HG03575 (cell line): ENCODE measurements around the gene MRPL28.
"Not testable (repeated sequence)": the region's sequence is repeated elsewhere in the genome, so short reads cannot be mapped to it uniquely, and the experiment has no call there.

Experiments
- ATAC-seq: cut with Tn5 transposase; IDR thresholded peaks from one replicate; pipeline ENCODE4 v1.9.1; 2021; ENCODE audit not compliant: unreplicated experiment, insufficient number of reproducible peaks, low FRiP score; ENCODE audit errors: extremely low read depth

Gene MRPL28

DNA sequence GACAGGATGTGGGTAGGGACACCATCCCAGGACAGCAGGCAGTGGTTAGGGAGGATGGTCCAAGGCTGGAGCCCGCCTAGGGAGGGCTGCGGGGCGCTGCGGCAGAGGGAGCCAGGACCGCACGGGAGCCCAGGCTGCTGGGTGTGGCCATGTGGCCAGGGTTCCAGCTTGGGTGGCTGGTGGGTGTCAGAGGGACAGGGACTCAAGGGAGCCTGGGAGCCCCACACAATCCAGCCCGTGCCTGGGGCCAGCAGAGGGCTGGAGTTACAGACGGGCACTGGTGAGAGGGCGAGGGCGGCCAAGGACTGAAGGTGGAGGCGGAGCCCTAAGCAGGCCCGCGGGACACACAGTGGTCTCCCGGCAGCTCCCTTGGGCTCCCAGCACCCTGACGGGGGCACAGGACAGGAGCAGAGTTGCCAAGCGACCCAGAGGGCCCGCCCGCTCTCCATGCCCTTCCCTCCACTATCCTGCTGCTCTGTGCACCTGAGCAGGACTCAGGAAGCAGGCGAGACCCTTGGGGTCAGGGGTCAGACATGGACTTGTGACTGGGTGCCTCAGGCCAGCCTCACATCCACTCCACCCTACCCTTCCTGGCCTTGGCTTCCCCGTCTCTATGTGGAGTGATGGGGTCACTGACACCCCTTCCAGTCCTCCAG, 7.1 kb downstream of the MRPL28 start:
- no peak for ATAC-seq

DNA sequence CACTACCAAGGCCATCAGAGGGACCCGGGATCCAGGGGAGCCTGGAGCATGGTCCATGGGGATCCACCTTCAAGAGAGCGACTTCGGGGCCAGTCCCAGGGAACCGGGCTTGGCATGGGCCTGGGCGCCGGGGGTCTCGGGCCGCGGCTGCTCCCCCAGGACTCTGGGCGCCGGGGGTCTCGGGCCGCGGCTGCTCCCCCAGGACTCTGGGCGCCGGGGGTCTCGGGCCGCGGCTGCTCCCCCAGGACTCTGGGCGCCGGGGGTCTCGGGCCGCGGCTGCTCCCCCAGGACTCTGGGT, 7.7 kb downstream of the MRPL28 start:
- not testable (repeated sequence) for ATAC-seq

DNA sequence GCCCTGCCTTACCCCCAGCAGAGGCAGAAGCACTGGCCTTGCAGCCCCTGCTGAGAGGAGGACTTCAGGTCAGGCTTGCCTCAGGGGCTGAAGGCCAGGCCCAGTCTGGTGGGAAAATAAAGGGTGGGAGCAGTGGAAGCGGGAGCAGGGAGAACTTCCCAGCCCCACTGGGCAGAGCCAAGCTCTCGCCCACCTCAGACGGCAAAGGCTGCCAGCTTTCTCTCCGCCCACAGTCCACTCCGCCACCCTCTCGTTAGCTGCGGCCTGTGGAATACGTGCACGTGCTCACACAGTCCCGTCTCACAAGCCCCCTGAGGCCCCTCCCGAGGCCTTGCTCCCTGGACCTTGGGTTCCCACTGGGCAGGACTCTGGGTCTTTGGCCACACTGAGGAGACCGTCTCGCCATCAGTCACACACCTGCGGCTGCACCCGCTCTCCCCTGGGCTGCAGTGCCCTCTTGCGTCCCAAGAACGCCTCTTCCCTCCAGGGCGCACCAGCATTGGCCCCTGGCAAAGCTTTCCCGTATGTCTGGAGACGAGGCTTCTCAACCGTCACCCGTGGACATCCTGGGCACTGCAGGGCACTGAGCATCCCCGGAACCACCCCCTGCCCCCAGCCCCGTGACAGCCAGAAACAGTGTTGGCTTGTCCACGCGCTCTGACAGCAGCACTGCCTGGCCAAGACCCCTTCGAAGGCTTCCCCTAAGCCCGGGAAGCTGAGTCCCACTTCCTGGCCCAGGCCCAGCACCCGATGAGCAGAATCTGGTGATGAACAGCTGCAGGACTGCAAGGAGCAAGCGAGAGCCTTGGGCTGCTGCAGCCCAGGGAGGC, 8.3 kb downstream of the MRPL28 start:
- no peak for ATAC-seq

DNA sequence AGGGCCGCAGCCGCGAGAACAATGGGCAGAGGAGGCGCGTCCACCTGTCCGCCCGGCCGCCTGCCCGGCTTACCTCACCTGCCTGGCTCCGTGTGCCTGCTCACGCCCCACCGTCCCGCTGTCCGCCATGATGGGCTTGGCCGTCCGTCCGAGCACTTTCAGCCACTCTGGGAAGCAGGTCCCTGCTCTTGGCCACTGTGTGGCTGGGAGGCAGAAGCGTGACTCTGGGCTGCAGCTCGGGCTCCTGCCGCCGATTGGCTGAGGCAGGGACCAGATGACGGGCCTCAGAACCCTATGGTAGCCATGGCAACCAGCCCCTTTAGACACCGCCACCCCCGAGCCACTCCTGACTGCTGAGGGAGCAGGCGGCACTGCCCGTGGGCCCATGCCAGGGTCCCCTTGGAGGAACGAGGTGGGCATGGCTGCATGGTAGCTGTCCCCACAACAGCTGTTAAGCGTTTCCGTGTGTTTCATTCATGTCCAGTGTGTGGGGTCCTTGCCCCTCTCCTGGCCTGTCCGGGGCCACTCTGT, 8.9 kb downstream of the MRPL28 start:
- no peak for ATAC-seq

DNA sequence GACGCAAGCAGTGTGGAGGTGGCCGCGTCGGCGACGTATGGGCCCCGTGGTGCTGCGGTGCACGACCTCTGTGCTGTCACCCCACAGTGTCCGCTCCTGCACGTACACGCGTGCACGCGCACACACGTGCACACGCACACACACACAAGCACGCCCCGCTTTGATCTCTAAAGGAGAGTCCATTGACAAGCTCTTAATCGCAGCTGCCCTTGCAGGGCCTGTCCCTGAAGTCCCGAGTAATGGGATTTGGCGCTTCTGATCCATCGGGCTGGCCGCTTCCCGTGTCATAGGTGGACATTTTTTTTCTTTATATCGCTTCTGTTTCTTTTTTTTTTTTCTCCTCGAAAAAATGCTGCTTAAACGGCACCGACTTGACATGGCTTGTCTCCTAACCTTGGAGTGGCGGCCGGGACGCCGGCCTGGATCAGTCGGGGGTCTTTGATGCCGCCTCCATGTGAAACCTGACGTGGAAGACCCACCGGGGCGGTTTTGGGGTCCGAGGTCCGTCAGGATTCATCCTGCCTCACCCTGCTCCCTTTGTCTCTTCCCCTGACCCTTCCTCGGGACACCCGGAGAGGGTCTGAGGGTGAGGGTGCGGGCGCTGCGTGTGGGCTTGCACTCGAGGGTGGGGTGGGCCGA, 9.5 kb downstream of the MRPL28 start:
- ATAC-seq = no peak

DNA sequence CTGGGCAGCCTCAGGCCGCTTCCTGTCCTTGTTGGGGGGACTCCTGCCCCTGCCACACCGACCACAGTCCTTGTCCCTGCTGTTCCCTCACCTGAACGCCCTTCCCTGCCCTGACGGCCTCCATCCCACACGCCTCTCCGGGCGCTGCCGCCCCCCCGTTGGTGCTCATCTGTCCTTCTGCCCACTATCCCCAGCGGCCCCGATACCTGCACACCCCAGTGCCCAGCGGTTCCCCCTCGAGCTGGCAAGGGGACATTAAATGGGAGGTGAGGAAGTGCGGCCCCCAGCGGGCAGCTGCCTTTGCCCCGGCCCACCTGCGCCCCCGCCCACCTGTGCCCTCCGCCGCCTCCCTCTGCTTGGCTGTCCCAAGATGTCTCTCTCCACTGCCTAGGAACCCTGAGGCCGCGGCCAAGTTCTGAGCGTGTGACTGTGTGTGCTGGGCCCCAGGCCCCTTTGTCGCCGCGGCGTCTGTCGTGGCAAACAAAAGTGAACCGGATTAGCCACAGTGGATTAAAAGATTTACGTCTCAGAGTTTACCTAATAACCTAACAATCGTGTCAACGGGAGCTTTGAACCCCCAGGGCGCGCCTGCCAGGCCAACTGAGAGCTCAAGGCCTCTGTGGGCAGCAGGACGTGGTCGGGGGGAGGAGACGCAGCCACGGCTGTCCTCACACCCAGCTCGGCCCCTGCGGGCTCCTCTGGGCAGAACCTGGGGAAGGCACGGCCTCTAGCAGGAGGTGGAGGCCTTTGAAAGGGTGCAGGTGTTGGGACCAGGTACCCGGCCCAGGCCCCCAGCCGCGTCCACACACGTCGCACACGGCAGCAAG, 10.3 kb downstream of the MRPL28 start:
- ATAC-seq = no peak

DNA sequence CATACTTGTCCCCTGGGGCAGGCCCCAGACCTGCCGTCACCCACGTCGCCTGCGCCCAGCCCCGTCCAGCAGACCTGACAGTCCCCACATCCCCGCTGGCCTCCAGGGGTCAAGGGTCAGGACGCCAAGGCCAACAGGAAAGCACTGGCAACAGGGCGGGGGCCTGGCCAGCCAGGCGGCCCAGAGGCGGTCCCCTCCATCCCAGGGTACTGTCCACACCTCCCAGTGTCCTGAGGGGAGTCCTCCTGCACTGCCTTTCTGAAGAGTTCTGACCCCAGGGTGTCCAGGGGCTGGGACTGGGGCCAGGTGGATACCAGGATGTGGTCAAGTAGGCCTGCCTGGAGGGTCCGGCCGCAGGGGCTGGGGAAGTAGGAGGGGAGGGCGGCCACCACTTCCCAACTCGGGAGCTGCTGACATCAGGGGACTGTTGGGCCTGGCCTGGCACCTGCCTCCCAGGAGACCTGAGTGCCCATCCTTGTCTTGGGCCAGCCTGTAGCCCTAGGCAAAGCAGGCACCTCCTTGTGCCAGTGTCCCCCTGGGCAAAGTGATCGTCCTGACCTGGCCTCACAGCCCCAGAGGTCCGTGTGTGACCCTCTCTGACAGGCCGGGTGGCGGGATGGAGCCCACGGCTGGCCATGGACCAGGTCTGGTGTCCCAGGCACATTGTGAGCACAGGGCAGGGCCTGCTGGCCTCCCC, 11.1 kb downstream of the MRPL28 start:
- ATAC-seq = no peak

DNA sequence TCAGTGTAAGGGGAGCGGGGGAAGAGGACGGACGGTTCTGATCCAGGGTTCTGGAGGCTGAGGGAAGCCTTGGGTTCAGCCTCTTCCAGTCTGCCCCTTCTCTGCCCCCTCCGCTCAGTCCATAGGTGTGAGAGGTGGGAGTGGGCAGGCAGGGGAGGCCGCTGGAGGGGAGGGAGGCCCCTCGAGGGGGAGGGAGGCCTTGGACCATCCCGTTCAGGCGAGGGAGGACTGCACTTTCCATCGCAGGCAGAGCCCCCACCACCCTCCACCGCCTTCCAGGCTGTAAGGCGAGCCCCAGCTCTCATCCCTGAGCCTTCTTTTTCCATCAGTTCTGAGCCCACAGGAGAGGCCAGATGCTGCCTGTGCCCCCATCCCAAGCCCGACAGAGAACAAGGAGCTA, 13.6 kb downstream of the MRPL28 start:
- ATAC-seq = no peak

DNA sequence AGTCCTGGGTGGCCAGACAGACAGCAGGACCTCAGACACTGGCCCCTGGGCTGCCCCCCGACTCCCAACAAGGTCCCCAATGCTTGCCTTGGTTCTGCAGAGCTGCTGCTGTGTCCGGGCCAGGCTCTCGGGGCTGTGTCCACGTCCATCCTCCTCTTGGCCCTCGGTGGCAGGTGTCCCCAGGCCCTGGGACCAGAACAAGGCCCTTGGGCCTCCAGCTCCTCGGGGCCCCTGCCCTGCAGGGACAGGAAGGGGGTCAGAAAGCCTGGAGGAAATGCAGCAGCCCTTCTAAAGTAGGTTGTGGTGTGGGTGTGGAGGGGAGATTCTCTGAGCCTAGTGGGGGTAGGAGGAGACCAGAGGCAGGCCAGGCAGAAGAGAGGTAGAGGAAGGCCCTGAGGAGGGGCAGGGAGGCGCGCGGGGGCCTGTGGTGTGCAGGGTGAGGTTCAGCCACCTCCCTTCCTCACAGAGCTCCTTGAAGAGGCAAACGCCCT, 15.3 kb downstream of the MRPL28 start:
- ATAC-seq = no peak

DNA sequence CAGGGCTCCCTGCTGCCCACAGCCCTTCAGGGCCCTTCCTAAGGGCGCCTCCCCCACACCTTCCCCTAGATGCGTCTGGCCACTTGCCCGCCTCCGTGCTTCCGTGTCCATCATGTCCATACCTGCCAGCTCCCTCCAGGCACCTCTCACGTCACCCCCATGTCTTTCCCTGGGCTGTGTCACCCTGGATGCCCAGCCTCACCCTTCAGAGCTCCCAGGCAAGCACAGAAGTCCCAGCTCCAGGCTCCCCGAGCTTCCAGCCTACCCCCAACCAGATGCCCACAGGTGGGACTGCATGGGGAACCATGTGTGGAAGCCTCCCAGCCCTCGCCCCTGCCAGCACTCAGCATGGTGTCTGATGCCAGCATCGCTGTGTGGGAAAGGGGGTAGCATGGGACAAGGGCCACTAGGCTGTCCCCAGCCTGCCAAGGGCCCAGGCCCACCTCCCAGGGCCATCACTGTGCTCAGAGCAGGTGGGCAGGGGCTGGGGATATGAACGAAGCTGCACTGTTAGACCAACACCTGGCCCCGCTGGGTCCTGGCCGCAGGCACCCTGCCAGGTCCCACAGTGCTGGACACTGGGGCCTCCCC, 16.0 kb downstream of the MRPL28 start:
- no peak for ATAC-seq

DNA sequence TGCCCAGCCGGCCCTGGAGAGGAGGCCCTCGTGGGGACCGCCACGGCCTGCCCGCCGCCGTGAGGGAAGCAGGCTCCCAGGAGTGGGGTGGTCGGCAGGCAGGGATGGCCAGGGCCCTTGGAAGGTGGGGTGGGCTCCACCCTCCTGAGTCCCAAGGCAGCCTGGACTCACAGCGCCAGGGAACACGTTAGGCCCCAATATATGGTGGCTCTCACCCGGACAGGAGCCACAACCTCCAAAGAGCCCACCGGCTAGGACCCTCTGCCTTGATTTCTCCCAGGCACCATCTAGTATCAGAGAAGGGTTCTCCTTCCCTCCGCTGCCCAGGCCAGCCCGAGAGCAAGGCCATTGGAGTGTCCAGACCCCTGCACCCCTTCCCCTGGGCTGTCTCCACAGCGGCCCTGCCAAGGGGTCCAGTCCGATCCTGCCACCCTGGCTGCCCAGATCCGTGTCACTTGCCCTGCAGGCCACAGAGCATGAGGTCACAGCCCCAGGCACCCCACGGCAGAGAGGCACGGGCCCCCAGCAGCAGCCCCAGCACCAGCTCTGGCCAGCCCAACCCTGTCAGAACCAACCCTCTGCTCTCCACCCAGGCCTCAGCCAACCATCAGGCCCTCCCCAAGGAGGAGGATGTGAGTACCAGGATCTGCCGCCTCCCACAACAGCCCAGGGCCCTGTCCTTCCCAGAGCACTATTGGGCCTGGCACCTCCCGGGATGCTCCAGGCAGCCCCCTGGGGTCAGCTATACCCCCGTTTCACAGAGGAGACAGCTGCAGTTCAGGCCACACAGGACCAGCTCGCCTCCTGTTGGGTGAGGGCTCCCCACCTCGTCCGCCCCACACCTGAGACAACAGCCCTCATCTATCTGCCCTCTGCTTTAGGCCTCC, 16.7 kb downstream of the MRPL28 start:
- no peak for ATAC-seq

DNA sequence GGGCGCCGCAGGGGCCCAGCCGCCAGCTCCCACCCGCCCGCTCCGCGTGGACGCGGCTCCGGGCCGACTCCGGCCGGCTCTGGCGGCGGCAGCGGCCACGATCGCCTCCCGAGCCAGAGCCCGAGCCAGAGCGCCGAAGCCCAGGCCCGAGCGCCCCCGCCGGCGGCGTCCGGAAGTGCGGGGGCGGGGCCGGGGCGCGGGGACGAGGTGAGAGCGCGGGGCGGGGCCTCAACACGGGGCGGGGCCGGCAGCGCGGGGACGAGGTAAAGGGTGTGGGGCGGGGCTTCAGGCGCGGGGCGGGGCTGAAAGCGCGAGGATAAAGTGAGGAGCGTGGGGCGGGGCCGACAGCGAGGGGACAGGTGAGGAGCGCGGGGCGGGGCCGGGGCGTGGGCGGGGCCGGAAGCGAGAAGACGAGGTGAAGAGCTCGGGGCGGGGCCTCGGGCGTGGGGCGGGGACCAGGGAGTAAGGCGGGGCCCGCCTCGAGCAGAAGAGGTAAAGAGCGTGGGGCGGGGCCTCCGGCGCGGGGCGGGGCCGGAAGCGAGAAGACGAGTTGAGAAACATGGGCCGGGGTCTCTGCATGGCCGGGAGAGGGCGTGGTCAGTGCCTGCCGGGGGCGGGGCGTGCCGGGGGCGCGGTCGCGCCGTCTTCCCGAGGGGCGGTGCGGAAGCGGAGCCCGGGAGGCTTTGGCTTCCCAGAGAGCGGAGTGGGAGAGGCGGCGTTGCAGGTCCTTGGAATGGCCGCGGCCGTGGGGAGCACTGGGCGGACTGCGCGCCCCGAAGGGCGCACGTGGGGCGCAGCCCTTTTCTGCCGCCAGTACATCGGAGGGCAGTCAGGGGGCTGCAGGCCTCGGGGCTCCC, 17.6 kb downstream of the MRPL28 start, which contains the start of gene AXIN1:
Gene AXIN1 (minus strand): TSS at position 177 of the 857 bp plus-strand sequence. CDS start 5,698 bp downstream, outside the sequence.
- ATAC-seq = no peak

DNA sequence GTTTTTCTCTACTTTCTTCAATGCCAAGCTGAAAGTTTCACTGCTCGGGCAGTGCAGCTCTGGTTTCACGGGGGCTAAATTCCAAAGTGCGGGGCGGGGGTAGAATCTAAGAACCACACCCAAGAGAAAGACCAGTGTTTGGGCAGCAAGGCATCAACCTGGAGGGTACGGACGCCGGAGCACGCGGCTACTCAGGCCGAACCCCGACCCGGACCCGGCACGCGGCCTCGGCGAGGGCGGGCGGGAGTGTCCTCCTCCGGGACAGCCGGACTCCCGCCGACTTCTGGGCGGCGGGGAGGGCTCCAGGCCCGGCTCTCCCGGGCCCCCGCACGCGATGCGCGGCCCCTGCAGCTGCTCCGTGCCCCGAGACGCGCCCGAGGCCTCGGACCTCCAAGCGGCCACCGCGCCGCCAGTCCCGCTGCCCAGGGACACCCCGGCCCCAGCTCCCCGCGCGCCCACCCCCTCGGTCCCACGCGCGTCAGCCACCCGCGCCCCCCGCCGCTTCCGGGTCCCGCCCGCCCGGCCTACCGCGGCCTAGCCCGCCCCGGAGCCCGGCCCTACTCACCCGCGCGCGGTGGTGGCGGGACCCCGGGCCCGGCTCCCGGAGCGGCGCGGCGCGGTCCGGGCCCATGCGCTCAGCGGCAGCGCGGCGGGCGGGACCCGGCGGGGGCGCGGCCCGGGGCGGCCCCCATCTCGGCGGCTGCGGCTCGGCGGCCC, 18.4 kb downstream of the MRPL28 start:
- ATAC-seq = no peak

DNA sequence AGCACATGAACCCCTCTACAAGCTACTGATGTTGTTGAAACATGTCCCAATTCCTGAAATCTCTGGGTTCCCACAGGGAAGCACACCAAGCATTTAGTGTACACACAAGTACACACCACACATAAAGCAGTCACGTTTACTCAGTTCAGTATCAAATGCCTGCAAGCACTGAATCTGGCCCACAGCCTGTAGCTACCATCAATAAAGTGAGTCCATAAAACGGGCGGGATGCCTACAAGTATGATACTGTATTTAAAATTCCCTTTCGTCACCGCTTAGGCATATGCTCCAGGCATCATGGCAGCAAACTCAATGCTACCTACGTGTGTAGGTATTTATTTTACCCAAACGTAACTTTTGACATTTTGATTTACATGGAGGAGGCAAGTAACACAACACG, 20.1 kb downstream of the MRPL28 start:
- ATAC-seq = no peak

DNA sequence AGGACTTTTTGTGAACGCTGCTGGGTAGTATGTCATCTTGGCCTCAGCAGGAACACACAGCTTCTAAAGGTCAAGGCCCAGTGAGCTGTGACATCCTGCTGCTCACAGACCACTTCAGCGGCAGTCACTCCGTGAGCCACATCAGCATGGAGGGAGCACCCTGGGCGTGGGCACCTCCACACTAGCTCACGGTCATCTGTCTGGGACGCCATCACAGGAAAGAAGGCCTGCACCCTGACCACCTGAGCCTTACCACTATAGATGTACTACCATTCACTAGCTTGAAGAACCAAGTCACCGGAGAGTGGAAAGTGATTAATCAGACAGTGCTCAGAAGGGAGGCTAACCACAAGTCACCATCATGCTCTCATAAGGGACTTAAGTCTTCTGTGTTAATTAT, 21.1 kb downstream of the MRPL28 start:
- no peak for ATAC-seq

DNA sequence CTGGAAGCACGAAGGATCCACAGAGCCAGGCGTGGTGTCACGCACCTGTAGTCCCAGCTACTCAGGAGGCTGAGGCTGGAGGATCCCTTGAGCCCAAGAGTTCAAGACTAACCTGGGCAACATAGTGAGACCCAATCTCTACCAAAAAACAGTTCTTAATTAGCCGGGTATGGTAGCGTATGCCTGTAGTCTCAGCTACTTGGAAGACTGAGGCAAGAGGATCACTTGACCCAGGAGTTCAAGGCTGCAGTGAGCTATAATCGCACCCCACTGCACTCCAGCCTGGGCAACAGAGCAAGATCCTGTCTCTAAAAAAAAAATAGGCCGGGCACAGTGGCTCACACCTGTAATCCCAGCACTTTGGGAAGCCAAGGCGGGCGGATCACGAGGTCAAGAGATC, 21.8 kb downstream of the MRPL28 start:
- ATAC-seq = not testable (repeated sequence)
